HEK293T (cell line): ENCODE measurements around the gene PTCH2.
"Not testable (repeated sequence)": the region's sequence is repeated elsewhere in the genome, so short reads cannot be mapped to it uniquely, and the experiment has no call there.

Experiments
- CTCF ChIA-PET: fragments of 350-600 bp; formaldehyde crosslinking; extraction: SDS; loops from one replicate; lab custom pipeline; 2021; ENCODE audit warnings: antibody characterized with exemption, inconsistent platforms; lab: Yijun Ruan, JAX
- POLR2A ChIA-PET: fragments of 350-600 bp; formaldehyde crosslinking; extraction: SDS; loops from one replicate; lab custom pipeline; 2020; ENCODE audit warnings: antibody characterized with exemption, inconsistent platforms; lab: Yijun Ruan, JAX
- DNase-seq: peaks from one replicate; pipeline ENCODE4 v3.0.0; 2012; ENCODE audit warnings: mixed read lengths; ENCODE audit errors: extremely low spot score
- ARNT ChIP-seq: fragments of 450-650 bp; IDR thresholded peaks from 2 replicates; pipeline ENCODE4 v1.6.1; 2017; ENCODE audit warnings: mild to moderate bottlenecking
- BHLHE40 ChIP-seq: fragments of 450-650 bp; IDR thresholded peaks from 2 replicates; pipeline ENCODE4 v1.6.1; 2016; ENCODE audit warnings: mild to moderate bottlenecking, moderate library complexity, borderline replicate concordance
- CTBP1 ChIP-seq: fragments of 450-650 bp; IDR thresholded peaks from 2 replicates; pipeline ENCODE4 v1.6.1; 2016; ENCODE audit warnings: borderline replicate concordance
- ELF4 ChIP-seq: fragments of 450-650 bp; IDR thresholded peaks from 2 replicates; pipeline ENCODE4 v1.6.1; 2017; ENCODE audit warnings: antibody characterized with exemption
- FOXA1 ChIP-seq: fragments of 450-650 bp; IDR thresholded peaks from 2 replicates; pipeline ENCODE4 v1.6.1; 2016; ENCODE audit warnings: mild to moderate bottlenecking
- FOXK2 ChIP-seq: fragments of 450-650 bp; IDR thresholded peaks from 2 replicates; pipeline ENCODE4 v1.6.1; 2016; ENCODE audit warnings: mild to moderate bottlenecking
- FOXM1 ChIP-seq: fragments of 450-650 bp; IDR thresholded peaks from 2 replicates; pipeline ENCODE4 v1.6.1; 2017; ENCODE audit warnings: mild to moderate bottlenecking, borderline replicate concordance
- HDGF ChIP-seq: fragments of 450-650 bp; IDR thresholded peaks from 2 replicates; pipeline ENCODE4 v1.6.1; 2017; ENCODE audit warnings: antibody characterized with exemption, borderline replicate concordance
- L3MBTL2 ChIP-seq: fragments of 450-650 bp; conservative IDR thresholded peaks from 2 replicates; pipeline ENCODE4 v1.6.1; 2016; ENCODE audit warnings: mild to moderate bottlenecking
- LEF1 ChIP-seq: fragments of 450-650 bp; IDR thresholded peaks from 2 replicates; pipeline ENCODE4 v1.6.1; 2017; ENCODE audit warnings: mild to moderate bottlenecking, borderline replicate concordance
- NFRKB ChIP-seq: fragments of 450-650 bp; IDR thresholded peaks from 2 replicates; pipeline ENCODE4 v1.6.1; 2016; ENCODE audit warnings: mild to moderate bottlenecking, moderate library complexity
- PKNOX1 ChIP-seq: fragments of 450-650 bp; IDR thresholded peaks from 2 replicates; pipeline ENCODE4 v1.6.1; 2016
- SP1 ChIP-seq: fragments of 450-650 bp; IDR thresholded peaks from 2 replicates; pipeline ENCODE4 v1.6.1; 2017
- SUZ12 ChIP-seq: fragments of 450-650 bp; IDR thresholded peaks from 2 replicates; pipeline ENCODE4 v1.6.1; 2016; ENCODE audit warnings: mild to moderate bottlenecking
- TARDBP ChIP-seq: fragments of 450-650 bp; IDR thresholded peaks from 2 replicates; pipeline ENCODE4 v1.6.1; 2016
- ZNF384 ChIP-seq: fragments of 450-650 bp; IDR thresholded peaks from 2 replicates; pipeline ENCODE4 v1.6.1; 2016

PTCH2 gene

GRCh38 chr1:44802306-44803061 is 40.6 kb downstream of the PTCH2 start:
- TF ChIP-seq SUZ12 (no peak), LEF1 (no peak), TARDBP (no peak), FOXA1 (no peak), ELF4 (no peak), ZNF384 (no peak), SP1 (no peak), FOXK2 (no peak)
- no peak for DNase-seq
- ChIA-PET POLR2A (interaction anchor here (1.2 kb wide), 1 partner anchor 17 kb away, joined by 4 read pairs; no protein-coding TSS in a partner anchor), CTCF (interaction anchor here (0.6 to 1.1 kb wide), 2 partner anchors 18 to 20 kb away, joined by 3 to 4 read pairs; no protein-coding TSS in a partner anchor)

- TF ChIP-seq FOXK2 (no peak), HDGF (no peak), NFRKB (no peak), SP1 (no peak), LEF1 (no peak), CTBP1 (no peak)
- ChIA-PET CTCF (interaction anchor here (0.6 to 1.8 kb wide), 2 partner anchors 7 to 21 kb away, joined by 3 to 10 read pairs; partner anchors contain the start of gene BTBD19), POLR2A (interaction anchor here (1.2 to 2.3 kb wide), 4 partner anchors 12 to 27 kb away, joined by 4 to 29 read pairs (median 8); partner anchors contain the start of gene RPS8)
- DNase-seq = no peak
Observed at GRCh38 chr1:44801491-44802305, 41.4 kb downstream of the PTCH2 start.

- POLR2A ChIA-PET = interaction anchor here (0.7 to 2.3 kb wide), 19 partner anchors 9 to 504 kb away, joined by 3 to 29 read pairs (median 7); partner anchors contain the start of genes BEST4, BTBD19, HECTD3 and RNU5D-1
- peak; percentile 91 for DNase-seq
- TF ChIP-seq L3MBTL2 = peak; percentile 89
- peak; percentile 84 for TF ChIP-seq PKNOX1
- no peak for TF ChIP-seq FOXM1
- TF ChIP-seq CTBP1 = 0 out of 2 replicates have a peak, but pooled peaks have one; percentile 15
- CTCF ChIA-PET = interaction anchor here (0.6 to 1.8 kb wide), 5 partner anchors 9 to 210 kb away, joined by 3 to 10 read pairs (median 3); partner anchors contain the start of gene BTBD19
Observed at GRCh38 chr1:44799770-44800584, 43.1 kb downstream of the PTCH2 start, which contains the start of gene PLK3. Gene PLK3, plus strand, starts transcription at chr1:44800377. Its CDS starts 87 bp downstream, at chr1:44800464.

GRCh38 chr1:44798481-44799365 is 44.3 kb downstream of the PTCH2 start:
- DNase-seq = no peak
- POLR2A ChIA-PET = interaction anchor here (0.7 to 1.9 kb wide), 5 partner anchors 18 to 213 kb away, joined by 3 to 10 read pairs (median 4); partner anchors contain the start of gene HECTD3
- CTCF ChIA-PET = interaction anchor here (1.0 kb wide), 1 partner anchor 12 kb away, joined by 3 read pairs; no protein-coding TSS in a partner anchor

GRCh38 chr1:44797886-44798285 is 45.2 kb downstream of the PTCH2 start:
- DNase-seq, CTCF ChIA-PET: not testable (repeated sequence)
- POLR2A ChIA-PET = interaction anchor here (0.7 to 1.8 kb wide), 2 partner anchors 10 to 21 kb away, joined by 4 to 8 read pairs; partner anchors contain the start of genes BTBD19 and DYNLT4

More at GRCh38 chr1:44798481-44799365, 44.3 kb downstream of the PTCH2 start:
- no peak for TF ChIP-seq SUZ12
- TF ChIP-seq FOXK2 = no peak
- no peak for TF ChIP-seq PKNOX1
- no peak for TF ChIP-seq ARNT
- no peak for TF ChIP-seq BHLHE40
- no peak for TF ChIP-seq ZNF384
- TF ChIP-seq TARDBP = no peak
- TF ChIP-seq HDGF = no peak
- no peak for TF ChIP-seq FOXA1
- no peak for TF ChIP-seq CTBP1
- TF ChIP-seq LEF1 = no peak
- TF ChIP-seq FOXM1 = no peak
- TF ChIP-seq ELF4 = no peak
- TF ChIP-seq L3MBTL2 = no peak
- TF ChIP-seq SP1 = no peak
